Mesangial cell (primary cell): ENCODE measurements around the gene ABCC3. TPM values are rescaled to one million over a fixed set of nuclear protein-coding genes. Genes with fewer than 3 reads are reported as not detected.

Source experiments
- total RNA-seq: library from RNA; depleted of rRNA; stranded (reverse); fragments of >200 nt; gene quantifications from 2 replicates; pipeline ENCODE4 v1.2.3, GENCODE V29; 2015

The ABCC3 gene, protein sequence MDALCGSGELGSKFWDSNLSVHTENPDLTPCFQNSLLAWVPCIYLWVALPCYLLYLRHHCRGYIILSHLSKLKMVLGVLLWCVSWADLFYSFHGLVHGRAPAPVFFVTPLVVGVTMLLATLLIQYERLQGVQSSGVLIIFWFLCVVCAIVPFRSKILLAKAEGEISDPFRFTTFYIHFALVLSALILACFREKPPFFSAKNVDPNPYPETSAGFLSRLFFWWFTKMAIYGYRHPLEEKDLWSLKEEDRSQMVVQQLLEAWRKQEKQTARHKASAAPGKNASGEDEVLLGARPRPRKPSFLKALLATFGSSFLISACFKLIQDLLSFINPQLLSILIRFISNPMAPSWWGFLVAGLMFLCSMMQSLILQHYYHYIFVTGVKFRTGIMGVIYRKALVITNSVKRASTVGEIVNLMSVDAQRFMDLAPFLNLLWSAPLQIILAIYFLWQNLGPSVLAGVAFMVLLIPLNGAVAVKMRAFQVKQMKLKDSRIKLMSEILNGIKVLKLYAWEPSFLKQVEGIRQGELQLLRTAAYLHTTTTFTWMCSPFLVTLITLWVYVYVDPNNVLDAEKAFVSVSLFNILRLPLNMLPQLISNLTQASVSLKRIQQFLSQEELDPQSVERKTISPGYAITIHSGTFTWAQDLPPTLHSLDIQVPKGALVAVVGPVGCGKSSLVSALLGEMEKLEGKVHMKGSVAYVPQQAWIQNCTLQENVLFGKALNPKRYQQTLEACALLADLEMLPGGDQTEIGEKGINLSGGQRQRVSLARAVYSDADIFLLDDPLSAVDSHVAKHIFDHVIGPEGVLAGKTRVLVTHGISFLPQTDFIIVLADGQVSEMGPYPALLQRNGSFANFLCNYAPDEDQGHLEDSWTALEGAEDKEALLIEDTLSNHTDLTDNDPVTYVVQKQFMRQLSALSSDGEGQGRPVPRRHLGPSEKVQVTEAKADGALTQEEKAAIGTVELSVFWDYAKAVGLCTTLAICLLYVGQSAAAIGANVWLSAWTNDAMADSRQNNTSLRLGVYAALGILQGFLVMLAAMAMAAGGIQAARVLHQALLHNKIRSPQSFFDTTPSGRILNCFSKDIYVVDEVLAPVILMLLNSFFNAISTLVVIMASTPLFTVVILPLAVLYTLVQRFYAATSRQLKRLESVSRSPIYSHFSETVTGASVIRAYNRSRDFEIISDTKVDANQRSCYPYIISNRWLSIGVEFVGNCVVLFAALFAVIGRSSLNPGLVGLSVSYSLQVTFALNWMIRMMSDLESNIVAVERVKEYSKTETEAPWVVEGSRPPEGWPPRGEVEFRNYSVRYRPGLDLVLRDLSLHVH (N-terminal part only)
- 10.4 and 61.5 TPM in 2 replicates for total RNA-seq

DNA sequence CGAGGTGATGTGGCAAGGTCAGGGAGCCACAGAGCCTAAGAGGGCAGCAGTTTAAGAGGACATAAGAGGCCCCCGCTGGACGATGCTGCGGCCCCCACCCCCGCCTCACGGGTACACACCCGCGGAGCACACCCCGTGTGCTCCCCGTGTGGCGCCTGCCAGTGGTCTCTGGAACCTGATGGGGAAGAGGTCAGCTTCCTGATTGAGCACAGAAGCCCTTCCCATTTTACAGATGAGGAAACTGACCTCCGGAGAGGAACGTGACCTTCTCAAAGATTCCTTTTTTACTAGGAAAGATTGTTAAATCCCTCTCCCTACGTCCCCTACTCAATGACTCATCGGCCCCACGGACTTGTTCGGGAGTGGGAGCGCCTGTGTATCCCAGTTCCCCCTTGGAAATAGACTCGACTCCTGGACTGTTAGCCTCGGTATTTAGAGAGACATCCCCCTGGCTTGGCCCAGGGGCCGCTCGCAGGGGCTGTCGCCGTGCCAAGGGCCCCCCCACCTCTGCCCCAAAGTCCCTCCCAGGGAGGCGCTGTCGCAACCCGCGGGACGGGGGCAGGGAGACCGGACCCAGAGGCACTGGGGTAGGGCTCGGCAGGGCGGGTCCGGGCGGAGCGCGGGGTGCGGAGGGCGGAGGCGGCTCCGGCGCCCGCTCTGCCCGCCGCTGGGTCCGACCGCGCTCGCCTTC, at the start of gene ABCC3:
TSS of gene ABCC3 (plus strand) at position 658 of the 691 bp plus-strand sequence. CDS start 56 bp downstream, outside the sequence.

DNA sequence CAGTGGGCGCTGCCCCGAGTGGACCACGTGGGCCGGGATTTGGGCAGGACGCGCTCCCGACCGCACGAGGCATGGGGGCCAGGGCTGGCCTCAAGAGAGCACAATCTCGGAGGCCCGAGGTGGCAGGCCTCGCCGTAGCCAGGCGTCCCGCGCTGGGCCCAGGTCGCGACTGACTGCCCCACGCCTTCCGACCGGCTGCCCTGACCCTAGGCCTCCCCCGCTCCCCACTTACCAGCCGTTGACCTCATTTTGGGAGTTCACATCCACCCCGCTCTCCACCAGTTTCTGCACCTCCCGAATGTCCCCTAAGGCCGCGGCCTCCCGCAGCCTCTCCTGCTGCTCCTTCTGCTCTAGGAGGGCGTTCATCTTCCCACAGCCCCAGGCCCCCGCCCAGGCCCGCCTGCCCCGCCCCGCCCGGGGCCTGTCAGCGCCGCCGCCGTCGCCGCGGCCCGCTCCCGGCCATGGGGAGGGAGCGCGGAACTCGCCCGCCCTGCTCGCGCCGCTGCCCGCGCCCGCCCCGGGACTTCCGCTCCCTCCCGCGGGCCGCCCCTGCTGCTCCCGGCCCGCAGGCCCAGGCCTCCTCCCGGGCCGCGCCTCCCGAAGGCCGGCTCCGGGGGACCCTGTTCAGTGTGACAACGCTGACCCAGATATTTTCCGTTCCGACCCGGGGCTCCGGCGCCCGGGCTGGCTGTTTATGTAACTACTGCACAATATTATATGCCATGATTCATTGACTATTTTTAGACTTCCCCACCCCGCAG, 72.8 kb downstream of the ABCC3 start, which contains the start of gene ANKRD40:
TSS of gene ANKRD40 (minus strand) at position 626 of the 761 bp plus-strand sequence. CDS start at position 366, 260 bp downstream.

DNA sequence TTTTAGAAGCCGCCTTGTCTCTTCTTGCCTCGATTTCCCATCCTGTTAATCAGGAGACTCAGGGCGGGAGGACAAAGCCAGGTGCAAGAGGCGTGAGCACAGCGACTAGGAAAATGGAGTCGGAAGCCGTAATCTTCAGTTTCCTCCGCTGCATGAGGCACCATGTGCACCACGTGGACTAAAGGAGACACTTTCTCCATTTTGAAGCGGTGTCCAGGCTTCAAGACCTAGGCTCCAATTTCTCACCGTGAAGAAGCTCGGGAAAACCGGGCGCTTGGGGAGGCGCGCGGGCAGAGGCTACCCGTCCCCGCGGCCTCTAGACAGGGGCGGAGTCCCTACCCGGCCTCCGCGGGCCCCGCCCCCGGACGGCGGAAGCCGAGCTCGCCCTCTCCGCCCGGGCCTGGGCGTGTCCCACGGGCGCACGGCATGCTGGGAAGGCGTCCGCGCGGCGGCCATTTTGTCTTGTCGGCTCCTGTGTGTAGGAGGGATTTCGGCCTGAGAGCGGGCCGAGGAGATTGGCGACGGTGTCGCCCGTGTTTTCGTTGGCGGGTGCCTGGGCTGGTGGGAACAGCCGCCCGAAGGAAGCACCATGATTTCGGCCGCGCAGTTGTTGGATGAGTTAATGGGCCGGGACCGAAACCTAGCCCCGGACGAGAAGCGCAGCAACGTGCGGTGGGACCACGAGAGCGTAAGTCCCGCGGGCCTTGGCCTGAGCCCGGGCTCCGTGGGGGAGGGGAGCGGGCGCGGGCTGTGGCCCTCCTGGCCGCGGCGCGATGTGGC, 84.7 kb downstream of the ABCC3 start, which contains the start of gene LUC7L3:
TSS of gene LUC7L3 (plus strand) at position 460 of the 780 bp plus-strand sequence. CDS start at position 590, 130 bp downstream.

Other genes starting within 250 kb of the ABCC3 start
- gene LRRC59, start 237.4 kb upstream of the ABCC3 start, total RNA-seq: 72.4 and 218 TPM in 2 replicates
- gene ACSF2, start 208.7 kb upstream of the ABCC3 start, total RNA-seq: 8.8 and 21.2 TPM in 2 replicates
- gene CHAD, start 166.0 kb upstream of the ABCC3 start, total RNA-seq: not detected in 2 replicates
- 23.1 and 27.8 TPM in 2 replicates for gene RSAD1, start 156.0 kb upstream of the ABCC3 start, total RNA-seq
- 0.76 and 0.98 TPM in 2 replicates for gene MYCBPAP, start 126.4 kb upstream of the ABCC3 start, total RNA-seq
- 0.33 and 0.76 TPM in 2 replicates for gene EPN3, start 102.1 kb upstream of the ABCC3 start, total RNA-seq
- gene SPATA20, start 87.7 kb upstream of the ABCC3 start, total RNA-seq: 61.6 and 120 TPM in 2 replicates
- under 0.01 and 0.38 TPM in 2 replicates for gene CACNA1G, start 74.2 kb upstream of the ABCC3 start, total RNA-seq
- 23.1 and 29.7 TPM in 2 replicates for gene ANKRD40, start 73.0 kb downstream of the ABCC3 start, total RNA-seq
- gene LUC7L3, start 84.7 kb downstream of the ABCC3 start, total RNA-seq: 17.1 and 21.7 TPM in 2 replicates
- gene ANKRD40CL, start 132.6 kb downstream of the ABCC3 start, total RNA-seq: not detected in 2 replicates
- gene WFIKKN2, start 200.7 kb downstream of the ABCC3 start, total RNA-seq: 0.13 and 0.16 TPM in 2 replicates
- gene TOB1, start 231.5 kb downstream of the ABCC3 start, total RNA-seq: 4.2 and 16.6 TPM in 2 replicates